Left lung (tissue), 10 donors: ENCODE data around the gene S100A14. TPM values are rescaled to one million over a fixed set of nuclear protein-coding genes. Genes with fewer than 3 reads are reported as not detected.
A peak's percentile ranks its signal among the peaks of the same experiment; 100 is the strongest.

Source experiments
- ATAC-seq: fragments of 200-7000 bp; cut with Tn5 transposase; one replicate; pipeline ENCODE4 v1.9.1; 2020; ENCODE audit warnings: moderate library complexity
- DNase-seq, 4 donors: peaks; one replicate each; pipeline ENCODE4 v3.0.0-alpha.2; 2013 to 2020
- H3K27ac ChIP-seq, 2 donors: fragments of 200-600 bp; sonication (generic) in 1 of 2; one replicate each; pipeline versions ENCODE4 v1.5.0 to v1.8.0; 2020 to 2021
- H3K27me3 ChIP-seq, 2 donors: fragments of 200-600 bp; sonication (generic) in 1 of 2; one replicate each; pipeline versions ENCODE4 v1.5.0 to v1.8.0; 2020 to 2021
- H3K36me3 ChIP-seq, 2 donors: fragments of 200-600 bp; sonication (generic) in 1 of 2; one replicate each; pipeline versions ENCODE4 v1.5.0 to v1.8.0; 2020 to 2021
- H3K4me1 ChIP-seq, 2 donors: fragments of 200-600 bp; one replicate each; pipeline ENCODE4 v1.8.0; 2021
- H3K4me3 ChIP-seq, 2 donors: fragments of 200-600 bp; sonication (generic) in 1 of 2; one replicate each; pipeline versions ENCODE4 v1.5.0 to v1.8.0; 2020 to 2021; ENCODE audit warnings: mild to moderate bottlenecking in 1 of 2
- H3K9me3 ChIP-seq, 2 donors: fragments of 200-600 bp; sonication (generic) in 1 of 2; one replicate each; pipeline versions ENCODE4 v1.5.0 to v1.8.0; 2020 to 2021
- intact Hi-C, 2 donors: fragments of 100-400 bp; cut with DNase I; formaldehyde crosslinking; loops; one replicate each; pipeline versions ENCODE4 v1.11.2 to v1.14.2; 2022
- polyA plus RNA-seq, 6 donors: library from polyadenylated mRNA; unstranded; fragments of 120-200 nt; gene quantifications; one replicate each; pipeline ENCODE4 v1.2.1, GENCODE V29; 2013; ENCODE audit not compliant: insufficient read length in 6 of 6
- total RNA-seq, 2 donors: library from RNA; stranded (reverse); fragmentation: NEBNext Ultra II Directional; extraction: Animal tissue kit (Norgen Biotek cat#: 25700); gene quantifications; one replicate each; pipeline ENCODE4 v1.2.1, GENCODE V29; 2021
- TF ChIP-seq, protein P1 (sequence below), 2 donors: fragments of 200-600 bp; sonication (generic) in 1 of 2; IDR thresholded peaks; one replicate each; pipeline versions ENCODE4 v1.5.0 to v1.8.0; 2021; ENCODE audit warnings: antibody characterized with exemption in 2 of 2
- donor health status: DM: no; HTN: yes; CAD: no.
- donor health status: DM: no; HTN: no; CAD: no.

Gene S100A14
- total and polyA plus RNA-seq, 8 donors, result 94.9 to 179 (median 144) TPM

DNA sequence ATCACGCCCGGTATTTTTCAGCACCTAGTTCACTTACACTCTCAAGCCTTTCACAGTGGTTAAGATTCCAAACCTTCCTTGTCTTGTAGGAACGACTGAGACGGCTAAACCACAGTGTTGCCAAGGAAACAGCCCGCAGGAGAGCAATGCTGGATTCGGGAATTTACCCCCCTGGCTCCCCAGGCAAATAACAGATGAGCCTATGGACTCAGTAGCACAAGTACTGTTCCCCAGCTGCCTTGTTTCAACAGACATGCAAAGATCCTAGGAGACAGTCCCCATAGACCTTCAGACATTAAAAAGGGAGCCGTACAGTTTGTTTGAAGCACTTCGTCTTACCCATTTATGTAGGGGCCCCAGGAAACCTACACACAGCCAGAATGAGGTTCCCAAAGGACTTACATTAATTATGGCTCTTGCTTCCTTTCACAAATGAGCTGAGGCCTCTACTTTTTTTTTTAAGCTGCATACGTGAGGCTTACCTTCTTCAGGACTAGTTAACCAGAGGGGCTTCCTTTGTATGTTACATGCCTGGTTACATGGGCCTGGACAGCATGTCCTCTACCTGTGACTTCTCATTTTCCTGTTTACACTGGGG lies 45.1 kb upstream of the S100A14 start:
- TF ChIP-seq, protein P1, sequence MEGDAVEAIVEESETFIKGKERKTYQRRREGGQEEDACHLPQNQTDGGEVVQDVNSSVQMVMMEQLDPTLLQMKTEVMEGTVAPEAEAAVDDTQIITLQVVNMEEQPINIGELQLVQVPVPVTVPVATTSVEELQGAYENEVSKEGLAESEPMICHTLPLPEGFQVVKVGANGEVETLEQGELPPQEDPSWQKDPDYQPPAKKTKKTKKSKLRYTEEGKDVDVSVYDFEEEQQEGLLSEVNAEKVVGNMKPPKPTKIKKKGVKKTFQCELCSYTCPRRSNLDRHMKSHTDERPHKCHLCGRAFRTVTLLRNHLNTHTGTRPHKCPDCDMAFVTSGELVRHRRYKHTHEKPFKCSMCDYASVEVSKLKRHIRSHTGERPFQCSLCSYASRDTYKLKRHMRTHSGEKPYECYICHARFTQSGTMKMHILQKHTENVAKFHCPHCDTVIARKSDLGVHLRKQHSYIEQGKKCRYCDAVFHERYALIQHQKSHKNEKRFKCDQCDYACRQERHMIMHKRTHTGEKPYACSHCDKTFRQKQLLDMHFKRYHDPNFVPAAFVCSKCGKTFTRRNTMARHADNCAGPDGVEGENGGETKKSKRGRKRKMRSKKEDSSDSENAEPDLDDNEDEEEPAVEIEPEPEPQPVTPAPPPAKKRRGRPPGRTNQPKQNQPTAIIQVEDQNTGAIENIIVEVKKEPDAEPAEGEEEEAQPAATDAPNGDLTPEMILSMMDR (IDR thresholded peaks at IDR 0.05), result no peak
- ATAC-seq (no peak), DNase-seq (no peak)
- intact Hi-C loops, result no loop called here
- Histone ChIP-seq H3K9me3 (no peaks in the 10 kb centered on the region), H3K4me3 (no peak overlapping the region), H3K27me3 (no peaks in the 10 kb centered on the region), H3K4me1 (peaks cover 5 to 30% of the 10 kb centered on the region in 2 donors), H3K27ac (no peak overlapping the region), H3K36me3 (peaks cover 8 to 59% of the 10 kb centered on the region in 2 donors)

DNA sequence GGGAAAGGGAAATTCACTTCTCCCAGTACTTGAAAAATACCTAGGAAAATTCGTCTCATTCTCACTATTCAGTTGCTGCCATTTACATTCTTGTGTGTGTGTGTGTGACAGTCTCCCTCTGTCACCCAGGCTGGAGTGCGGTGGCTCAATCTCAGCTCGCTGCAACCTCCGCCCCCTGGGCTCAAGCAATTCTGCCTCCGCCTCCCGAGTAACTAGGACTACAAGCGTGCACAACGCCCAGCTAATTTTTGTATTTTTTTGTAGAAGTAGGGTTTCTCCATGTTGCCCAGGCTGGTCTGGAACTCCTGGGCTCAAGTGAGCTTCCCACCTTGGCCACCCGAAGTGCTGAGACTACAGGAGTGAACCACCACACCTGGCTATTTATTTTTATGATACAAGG lies 43.5 kb upstream of the S100A14 start:
- intact Hi-C loops, result no loop called here
- no peak for DNase-seq
- no peak for ATAC-seq
- H3K27ac ChIP-seq, result peak overlapping the region in 1 of 2 donors; percentile 92
- peaks cover 5 to 30% of the 10 kb centered on the region in 2 donors for H3K4me1 ChIP-seq
- H3K36me3 ChIP-seq, result peaks cover 4 to 43% of the 10 kb centered on the region in 2 donors
- H3K27me3 ChIP-seq, result no peaks in the 10 kb centered on the region
- H3K4me3 ChIP-seq, result peak overlapping the region; percentile 65 to 74
- H3K9me3 ChIP-seq, result no peaks in the 10 kb centered on the region
- TF ChIP-seq, protein P1 (IDR thresholded peaks at IDR 0.05), result no peak

DNA sequence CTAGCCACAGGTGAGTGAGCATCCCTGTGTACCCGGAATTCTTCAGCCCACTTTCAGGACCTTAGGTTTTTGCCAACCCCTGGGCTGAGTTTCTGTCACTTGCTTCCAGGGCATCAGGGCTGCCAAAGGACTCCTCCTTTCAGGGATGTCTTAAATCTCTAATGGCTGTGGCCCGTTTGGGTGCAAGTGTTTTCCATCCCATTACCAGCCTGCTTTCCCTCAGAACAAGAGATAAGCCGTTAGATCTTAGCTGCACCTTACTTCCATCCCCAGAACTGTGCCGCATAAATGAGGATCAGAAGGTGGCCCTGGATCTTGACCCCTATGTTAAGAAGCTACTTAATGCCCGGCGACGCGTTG lies 43.0 kb upstream of the S100A14 start:
- peaks cover 0 to 38% of the 10 kb centered on the region in 2 donors for H3K36me3 ChIP-seq
- H3K27me3 ChIP-seq, result no peaks in the 10 kb centered on the region
- no peaks in the 10 kb centered on the region for H3K9me3 ChIP-seq
- intact Hi-C loops, result no loop called here
- TF ChIP-seq, protein P1 (IDR thresholded peaks at IDR 0.05), result no peak
- peak overlapping the region; percentile 92 for H3K27ac ChIP-seq
- H3K4me1 ChIP-seq, result peaks cover 5 to 30% of the 10 kb centered on the region in 2 donors
- peak overlapping the region; percentile 65 to 74 for H3K4me3 ChIP-seq
- DNase-seq, result no peak
- ATAC-seq, result no peak

DNA sequence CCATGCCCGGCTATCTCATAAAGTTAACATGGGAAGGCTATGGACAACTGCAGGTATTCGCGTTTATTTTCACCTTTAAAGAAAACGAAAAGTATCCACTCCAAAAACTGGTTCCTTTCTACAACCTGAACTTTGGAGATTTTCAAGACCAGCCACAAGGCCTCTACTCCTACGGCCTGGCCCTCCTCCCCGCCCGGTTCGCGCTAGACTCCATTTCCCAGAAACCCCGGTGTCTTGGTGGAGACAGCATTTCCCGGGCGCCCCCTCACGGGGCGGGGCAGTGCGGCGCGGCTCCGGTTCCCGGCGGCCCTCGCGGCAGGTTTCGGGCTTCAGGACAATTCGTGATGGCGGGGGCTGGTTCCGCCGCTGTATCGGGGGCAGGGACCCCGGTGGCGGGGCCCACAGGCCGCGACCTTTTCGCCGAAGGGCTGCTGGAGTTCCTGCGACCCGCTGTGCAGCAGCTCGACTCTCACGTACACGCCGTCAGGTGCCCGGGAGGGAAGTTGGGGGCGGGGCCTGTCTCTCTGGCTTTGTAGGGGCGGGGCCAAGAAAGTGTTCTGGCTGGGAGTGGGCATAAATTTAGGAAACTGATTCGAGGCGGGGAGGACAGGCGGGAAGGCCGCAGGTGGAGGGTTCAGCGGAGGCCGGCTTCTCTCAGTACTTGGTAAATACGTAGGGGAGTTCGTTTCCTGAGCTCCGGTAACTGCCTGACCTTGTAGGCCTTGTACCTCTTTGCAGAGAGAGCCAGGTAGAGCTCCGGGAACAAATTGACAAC lies 42.5 kb upstream of the S100A14 start, which contains the start of gene SNAPIN:
Gene SNAPIN, plus strand, starts transcription at position 304 of the 775 bp plus-strand sequence. Its CDS starts 41 bp downstream, at position 345.
- Histone ChIP-seq H3K27me3 (no peaks in the 10 kb centered on the region), H3K9me3 (no peaks in the 10 kb centered on the region), H3K4me3 (peak within 1 kb of the TSS; percentile 65 to 74), H3K36me3 (peaks cover 0 to 33% of the 10 kb centered on the region in 2 donors), H3K27ac (peak within 1 kb of the TSS; percentile 92), H3K4me1 (peaks cover 5 to 29% of the 10 kb centered on the region in 2 donors)
- intact Hi-C loops, result no loop called here
- ATAC-seq (peak; percentile 97), DNase-seq (peak; percentile 87 to 96 (median 92))
- TF ChIP-seq, protein P1 (IDR thresholded peaks at IDR 0.05), result peak in 1 of 2 donors; percentile 20

DNA sequence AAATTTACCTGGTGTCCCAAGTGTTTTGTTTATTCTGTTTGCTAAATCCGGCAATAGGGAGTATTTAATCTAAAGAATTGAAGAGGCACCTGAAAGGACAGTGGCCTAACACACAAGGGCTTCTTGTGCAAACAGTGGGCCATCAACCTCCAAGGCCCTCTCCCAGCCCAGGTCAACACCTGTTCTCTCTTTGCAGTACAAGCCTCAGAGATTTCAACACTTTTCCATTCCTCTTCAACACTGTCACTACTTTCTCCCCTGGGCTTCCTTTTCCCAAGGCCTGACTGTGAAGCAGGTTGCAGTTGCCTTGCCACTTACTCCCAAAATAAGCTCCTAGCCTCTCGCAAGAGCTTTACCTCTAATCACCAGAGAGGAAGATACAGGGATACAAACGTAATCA lies 39.2 kb upstream of the S100A14 start:
- H3K9me3 ChIP-seq, result no peaks in the 10 kb centered on the region
- peaks cover 5 to 33% of the 10 kb centered on the region in 2 donors for H3K4me1 ChIP-seq
- H3K4me3 ChIP-seq, result no peak overlapping the region
- H3K27ac ChIP-seq, result peak overlapping the region in 1 of 2 donors; percentile 15
- intact Hi-C loops, result no loop called here
- TF ChIP-seq, protein P1 (IDR thresholded peaks at IDR 0.05), result no peak
- DNase-seq (no peak), ATAC-seq (peak; percentile 27)
- no peaks in the 10 kb centered on the region for H3K27me3 ChIP-seq
- peaks cover 0 to under 1% of the 10 kb centered on the region in 2 donors for H3K36me3 ChIP-seq
